Neural cell (in vitro differentiated cells): Measurements from ENCODE around the gene GRPEL2.

Experiments used
- POLR2AphosphoS5 ChIP-seq: IDR thresholded peaks from 2 replicates; pipeline ENCODE4 v1.6.1; 2012
- TF ChIP-seq, protein P1 (sequence below): fragments of 450-650 bp; IDR thresholded peaks from 2 replicates; pipeline ENCODE4 v1.5.1; 2014; ENCODE audit warnings: antibody characterized with exemption, mild to moderate bottlenecking, moderate library complexity; ENCODE audit not compliant: poor library complexity, severe bottlenecking

DNA sequence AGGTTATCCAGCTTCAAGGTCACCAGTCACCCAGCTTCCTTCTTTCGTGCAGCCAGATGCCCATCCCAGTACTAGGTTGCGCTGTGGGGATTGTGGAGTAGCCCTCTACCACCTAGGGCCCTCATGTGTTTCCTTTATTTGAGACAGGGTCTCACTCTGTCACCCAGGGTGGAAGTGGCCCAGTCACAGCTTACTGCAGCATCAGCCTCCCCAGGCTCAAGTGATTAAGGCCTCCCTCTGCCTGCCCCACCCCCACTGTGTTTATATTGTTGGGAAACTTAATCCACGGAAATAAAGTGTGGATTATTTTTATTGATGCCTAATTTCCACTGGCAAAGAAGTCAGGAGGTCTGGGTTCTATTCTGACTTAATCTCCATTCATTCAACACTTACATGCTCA is 29.5 kb downstream of the GRPEL2 start:
- no peak for TF ChIP-seq POLR2AphosphoS5
- TF ChIP-seq, protein P1, sequence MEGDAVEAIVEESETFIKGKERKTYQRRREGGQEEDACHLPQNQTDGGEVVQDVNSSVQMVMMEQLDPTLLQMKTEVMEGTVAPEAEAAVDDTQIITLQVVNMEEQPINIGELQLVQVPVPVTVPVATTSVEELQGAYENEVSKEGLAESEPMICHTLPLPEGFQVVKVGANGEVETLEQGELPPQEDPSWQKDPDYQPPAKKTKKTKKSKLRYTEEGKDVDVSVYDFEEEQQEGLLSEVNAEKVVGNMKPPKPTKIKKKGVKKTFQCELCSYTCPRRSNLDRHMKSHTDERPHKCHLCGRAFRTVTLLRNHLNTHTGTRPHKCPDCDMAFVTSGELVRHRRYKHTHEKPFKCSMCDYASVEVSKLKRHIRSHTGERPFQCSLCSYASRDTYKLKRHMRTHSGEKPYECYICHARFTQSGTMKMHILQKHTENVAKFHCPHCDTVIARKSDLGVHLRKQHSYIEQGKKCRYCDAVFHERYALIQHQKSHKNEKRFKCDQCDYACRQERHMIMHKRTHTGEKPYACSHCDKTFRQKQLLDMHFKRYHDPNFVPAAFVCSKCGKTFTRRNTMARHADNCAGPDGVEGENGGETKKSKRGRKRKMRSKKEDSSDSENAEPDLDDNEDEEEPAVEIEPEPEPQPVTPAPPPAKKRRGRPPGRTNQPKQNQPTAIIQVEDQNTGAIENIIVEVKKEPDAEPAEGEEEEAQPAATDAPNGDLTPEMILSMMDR, result no peak
